ENCODE measurements around the gene SLC48A1. TPM values are rescaled to one million over a fixed set of nuclear protein-coding genes. Genes with fewer than 3 reads are reported as not detected.

The SLC48A1 gene
- polyA plus RNA-seq, 10 donors: 9.7 to 13.8 (median 11.5) TPM

GRCh38 chr12:47757364-47757839, 15.6 kb upstream of the SLC48A1 start:
- no peak for DNase-seq

DNA sequence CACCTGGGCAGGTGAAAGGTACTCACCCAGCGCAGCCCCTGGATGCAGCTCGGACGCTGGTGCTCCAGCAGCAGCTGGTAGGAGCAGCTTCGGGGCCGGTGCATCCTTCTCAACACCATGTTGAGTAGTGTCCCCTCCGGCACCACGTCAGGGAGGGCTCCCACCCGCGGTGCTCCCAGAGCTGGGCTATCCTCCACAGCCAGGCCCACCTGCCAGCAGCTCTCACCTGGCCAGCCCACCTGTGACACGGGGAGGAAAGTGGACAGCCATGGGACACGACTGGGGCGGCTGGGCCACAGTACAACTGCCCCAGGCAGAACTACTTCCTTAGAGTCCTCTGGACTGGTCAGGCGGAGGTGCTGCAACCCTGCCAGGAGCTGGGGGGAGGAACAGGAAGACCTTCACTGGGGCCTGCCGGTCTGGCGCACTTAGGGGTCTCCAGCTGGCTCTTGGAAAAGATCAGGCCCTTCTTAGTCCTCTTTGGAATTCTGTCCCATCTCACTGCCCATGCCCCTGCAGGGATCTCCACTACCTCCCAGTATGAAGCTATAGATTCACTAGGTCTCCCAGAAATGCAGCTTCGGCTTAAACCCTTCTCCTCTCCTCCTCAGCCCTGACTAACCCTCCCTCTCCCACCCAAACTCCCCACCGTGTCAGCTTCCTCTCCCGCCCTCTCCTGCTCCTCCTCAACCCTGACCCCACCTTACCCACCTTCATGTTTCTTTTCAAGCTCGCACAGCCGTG, 15.0 kb upstream of the SLC48A1 start:
- DNase-seq: peak in 1 of 3 donors; percentile 69

- no peak for DNase-seq
Measured at GRCh38 chr12:47758584-47758833, 14.5 kb upstream of the SLC48A1 start.

DNA sequence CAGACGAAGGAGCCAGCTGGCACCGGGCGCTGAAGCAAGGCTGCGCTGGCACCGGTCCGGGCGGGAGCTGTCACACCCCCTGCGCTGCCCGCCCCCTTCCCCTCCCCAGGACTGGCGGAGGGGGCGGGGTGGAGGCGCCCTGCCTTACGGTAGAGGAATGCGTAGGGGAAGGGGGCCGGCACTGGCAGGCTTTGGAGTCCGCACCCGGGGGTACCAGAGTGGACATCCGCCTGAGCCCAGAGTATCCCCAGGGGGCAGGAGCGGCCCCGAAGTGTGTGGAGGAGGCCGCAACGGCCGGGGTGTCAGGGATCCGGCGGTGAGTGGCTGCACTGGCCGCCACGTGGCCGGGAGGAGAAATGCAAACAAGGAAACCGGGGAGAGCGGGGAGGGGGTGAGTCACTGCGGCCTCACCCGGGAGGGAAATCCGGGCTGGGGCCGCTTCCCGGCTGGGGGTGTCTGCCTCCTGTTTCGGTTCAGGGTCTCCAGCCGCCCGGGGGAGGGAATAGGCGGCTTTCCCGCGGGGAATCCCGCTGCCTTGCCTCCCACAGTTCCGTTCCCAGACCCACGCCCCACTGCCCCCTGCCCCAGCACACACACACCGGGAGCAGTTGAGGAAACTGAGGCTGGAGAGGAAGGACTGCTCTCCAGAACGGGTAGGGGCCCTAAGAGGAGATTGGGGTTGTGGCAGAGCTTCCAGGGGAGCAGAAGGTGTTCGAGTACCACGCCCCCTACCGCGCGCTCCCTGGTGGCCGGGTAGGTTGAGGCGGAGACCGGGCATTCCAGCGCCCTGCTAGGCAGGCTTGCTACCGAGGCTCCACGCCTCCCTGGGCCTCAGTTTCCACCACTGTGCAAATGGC, 14.0 kb upstream of the SLC48A1 start, which contains the start of gene RAPGEF3:
Gene RAPGEF3, minus strand, starts transcription at position 47 of the 857 bp plus-strand sequence. CDS start 324 bp downstream, outside the sequence.
- DNase-seq: peak; percentile 73 to 93 (median 81)

GRCh38 chr12:47762850-47763465, 10.1 kb upstream of the SLC48A1 start:
- DNase-seq: no peak

DNA sequence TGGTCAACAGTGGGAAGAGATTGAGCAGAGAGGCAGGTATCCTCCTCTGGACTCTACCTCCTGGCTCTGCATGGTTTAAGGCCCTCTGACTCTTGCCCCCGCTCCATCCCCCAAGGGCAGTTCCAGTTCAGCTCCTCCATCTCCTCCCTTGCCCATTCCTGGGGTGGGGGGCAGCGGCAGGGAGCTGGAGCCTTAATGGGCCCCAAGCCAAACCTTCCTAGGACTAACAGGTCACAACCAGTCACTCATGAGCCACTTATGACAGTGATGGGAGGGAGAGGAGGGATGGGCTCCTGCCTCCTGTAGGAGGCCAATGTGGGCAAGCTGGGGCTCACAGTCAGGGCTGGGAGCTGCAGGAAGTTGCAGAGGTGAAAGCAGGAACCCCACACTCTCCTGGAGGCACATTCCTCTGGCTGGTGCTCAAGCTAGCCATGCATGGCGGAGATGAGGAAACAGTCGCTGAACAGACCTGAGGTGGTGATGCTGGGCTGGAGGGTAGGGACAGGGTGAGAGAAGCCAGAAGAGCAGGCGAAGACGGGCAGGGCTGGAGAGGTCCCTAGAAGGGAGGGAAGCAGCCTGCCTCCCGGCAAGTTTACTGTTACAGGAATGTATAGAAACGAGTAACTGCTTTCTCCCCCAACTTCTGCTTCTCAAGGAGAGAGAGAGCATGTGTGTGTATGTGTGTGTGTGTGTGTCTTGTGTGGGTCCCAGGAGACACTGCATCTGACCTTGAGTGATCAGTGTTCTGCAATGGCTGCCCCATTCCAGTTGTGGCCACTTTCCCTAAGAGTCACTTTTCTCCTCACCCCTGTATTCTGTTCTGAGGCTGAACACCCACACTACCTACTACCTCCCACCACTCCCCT, 9.3 kb upstream of the SLC48A1 start:
- no peak for DNase-seq

DNA sequence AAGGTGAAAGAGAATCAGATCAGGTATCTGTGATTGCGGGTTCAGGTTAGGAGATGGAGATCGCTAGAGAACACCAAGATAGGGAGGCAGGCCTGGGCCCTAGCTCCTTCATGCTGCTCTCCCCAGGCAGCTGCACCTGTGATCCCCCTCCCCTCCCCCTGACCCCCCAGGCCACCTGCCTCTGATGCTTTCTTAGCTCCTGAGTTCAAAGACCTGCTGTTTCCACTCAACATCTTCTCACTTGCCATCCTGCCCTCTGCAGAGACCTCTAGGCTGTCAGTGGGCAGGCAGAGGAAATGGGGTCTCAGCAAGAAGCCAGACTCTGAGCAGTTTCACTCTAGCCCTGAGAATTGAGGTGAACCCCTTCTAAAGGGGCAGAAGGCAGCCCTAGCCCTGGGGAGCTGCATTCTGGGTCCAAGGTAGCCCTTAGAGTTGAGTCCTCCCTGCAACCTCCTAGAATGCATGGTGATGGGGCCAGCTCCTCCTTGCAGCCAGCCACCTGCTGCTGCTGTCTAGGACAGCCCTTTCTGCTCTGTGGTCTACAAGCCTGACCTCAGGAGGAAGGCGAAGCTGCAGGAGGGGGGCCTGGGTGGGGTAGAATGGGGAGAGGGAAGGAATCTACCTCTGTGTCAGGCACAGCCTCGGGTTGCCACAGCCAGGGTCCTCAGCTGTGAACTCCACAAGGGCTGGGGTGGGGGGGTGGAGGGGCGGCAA, 6.4 kb upstream of the SLC48A1 start:
- DNase-seq: no peak

GRCh38 chr12:47767216-47767724, 5.8 kb upstream of the SLC48A1 start:
- no peak for DNase-seq

- no peak for DNase-seq
Measured at GRCh38 chr12:47768323-47768811, 4.7 kb upstream of the SLC48A1 start.

GRCh38 chr12:47769234-47770085, 3.6 kb upstream of the SLC48A1 start:
- DNase-seq: no peak

DNA sequence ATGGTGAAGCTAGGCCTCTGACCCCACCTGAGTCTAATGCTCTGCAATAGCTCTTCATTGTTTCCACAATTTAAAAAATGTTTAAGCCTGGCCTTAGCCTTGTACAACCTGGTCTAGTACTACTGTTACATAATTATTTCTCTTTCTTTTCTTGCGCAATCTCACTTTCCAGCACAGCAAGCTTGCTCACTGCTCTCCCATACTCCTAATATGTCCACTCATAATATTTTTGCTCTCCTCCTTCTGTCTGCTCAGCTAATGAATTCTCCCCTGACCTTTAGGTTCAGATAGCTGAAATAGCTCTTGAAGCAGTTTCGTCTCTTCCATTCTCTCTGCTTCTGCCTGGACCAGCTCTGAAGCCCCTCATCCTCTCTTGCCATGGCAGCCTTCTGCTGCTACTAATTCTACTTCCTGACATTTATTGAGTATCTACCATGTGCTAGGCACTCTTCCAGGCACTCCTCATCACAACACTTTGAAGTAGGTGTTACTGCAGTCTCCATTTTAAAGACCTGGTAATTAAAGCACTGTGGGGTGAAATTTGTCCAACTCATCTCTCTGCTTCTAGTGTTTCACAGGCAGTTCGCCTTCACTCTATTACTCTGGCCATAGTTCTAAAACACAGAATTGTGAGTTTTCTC, 2.8 kb upstream of the SLC48A1 start:
- DNase-seq: no peak

GRCh38 chr12:47771304-47771703, 1.7 kb upstream of the SLC48A1 start:
- no peak for DNase-seq

GRCh38 chr12:47772094-47772660, 861 bp upstream of the SLC48A1 start:
- DNase-seq: no peak

GRCh38 chr12:47772738-47773061, 338 bp upstream of the SLC48A1 start:
- no peak for DNase-seq

DNA sequence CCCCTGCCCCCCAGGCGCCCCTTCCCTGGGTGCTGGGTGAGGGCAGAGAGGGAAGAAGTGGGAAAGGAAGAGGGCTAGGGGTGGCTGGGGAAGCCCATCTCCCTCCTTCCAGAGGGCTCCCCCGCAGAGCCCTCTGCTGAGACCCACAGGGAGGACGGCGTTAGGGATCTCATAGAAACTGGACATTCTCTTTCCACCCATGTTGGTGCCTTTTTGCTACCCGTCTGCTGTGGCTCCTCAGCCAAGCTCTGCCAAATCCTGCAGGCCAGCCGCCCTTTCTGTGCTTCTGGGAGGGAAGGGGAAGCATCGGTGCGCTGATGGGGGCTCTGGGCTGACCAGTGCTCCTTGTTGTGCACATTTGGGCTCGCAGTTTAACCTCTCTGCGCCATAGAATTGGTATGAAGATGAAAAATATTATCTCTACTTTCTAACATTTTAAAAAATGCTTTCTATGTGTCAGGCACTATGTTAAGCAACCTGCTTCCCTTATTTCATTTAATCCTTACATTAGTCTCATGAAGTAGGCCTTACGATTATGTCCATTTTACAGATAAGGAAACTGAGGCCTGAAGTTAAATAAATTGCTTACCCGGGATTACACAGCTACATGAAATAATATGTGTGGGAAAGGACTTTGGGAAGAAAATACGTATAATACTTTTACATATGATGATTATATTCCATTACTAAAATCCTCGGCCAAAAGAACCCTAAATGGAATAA, 981 bp downstream of the SLC48A1 start:
- no peak for DNase-seq

- DNase-seq: no peak
Measured at GRCh38 chr12:47774663-47775062, 1.6 kb downstream of the SLC48A1 start.

DNA sequence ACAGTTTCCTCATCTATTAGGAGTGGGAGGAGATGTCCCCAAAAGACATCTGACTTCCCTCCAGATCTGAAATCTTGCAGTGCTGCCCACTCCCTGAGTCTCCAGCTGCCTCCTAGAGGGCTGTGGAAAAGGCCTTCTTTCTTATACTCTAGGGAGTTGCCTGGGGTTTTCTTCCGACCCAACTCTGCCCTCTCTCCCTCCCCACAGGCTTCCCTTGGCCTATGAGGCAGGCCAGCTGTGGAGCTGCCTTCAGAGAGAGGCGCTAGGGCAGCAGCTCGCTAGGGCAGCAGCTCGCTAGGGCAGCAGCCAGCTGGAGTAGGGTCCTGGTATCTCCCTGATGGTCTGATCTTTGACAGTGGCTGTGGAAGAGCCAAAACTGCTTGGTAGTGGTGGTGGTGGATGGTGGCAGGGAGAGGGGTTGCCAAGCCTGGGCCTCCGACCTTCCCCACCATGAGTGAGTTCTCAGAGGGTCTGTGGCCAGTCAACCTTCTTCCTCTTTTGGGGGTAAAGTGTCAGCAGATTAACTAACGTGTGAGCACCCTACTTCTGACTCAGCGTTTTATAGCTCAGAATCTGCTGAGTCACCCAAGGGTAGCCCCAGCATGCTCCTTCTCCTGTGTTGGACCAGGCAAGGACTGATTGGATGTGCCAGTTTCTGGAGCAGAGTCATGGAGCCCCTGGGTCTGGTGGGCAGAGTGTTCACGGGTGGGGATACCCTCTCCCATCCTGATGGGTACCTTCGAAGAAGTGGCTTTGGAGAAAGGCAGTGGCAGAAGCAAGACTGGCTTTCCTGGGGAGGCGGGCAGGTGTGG, 2.3 kb downstream of the SLC48A1 start:
- DNase-seq: peak in 1 of 3 donors; percentile 40
